ENCODE data around the gene STIM1.
A peak's percentile ranks its signal among the peaks of the same experiment; 100 is the strongest.

GRCh38 chr11:3807909-3808860, 47.3 kb upstream of the STIM1 start, which contains the start of gene PGAP2:
- TF ChIP-seq EZH2 (IDR thresholded peaks at IDR 0.05) (no peak), POLR2AphosphoS5 (IDR thresholded peaks at IDR 0.05; ENCODE audit: borderline replicate concordance, low read depth, low read length) (peak; percentile 39; the same call in 1 of the 2 replicates)
